Measurements from ENCODE around the gene ROCK2. TPM values are rescaled to one million over a fixed set of nuclear protein-coding genes. Genes with fewer than 3 reads are reported as not detected.

The ROCK2 gene
- total RNA-seq, 1 donor from 2014 or later: 45.4 TPM

DNA sequence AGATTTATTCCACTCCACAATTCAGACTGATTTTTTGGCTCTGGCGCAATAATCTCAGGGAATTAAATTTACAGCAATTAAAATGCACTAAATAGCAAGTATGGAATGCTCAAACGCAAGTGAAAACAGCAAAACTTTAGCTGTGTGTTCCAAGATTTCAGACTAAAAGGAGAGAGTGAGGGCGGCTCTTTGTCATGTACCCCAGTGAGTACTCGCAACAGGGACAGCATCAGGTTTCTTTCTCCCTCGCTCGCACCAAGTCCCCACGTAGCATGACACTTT lies 1.1 kb downstream of the ROCK2 start:
- H3K27me3 Mint-ChIP-seq (ENCODE audit: low read depth): no peaks in the 10 kb centered on the region
- peak overlapping the region; percentile 98 for H3K27ac Mint-ChIP-seq
- H3K36me3 Mint-ChIP-seq: peaks cover 6% of the 10 kb centered on the region
- DNase-seq (ENCODE audit: low spot score in 2 of 2, unreplicated experiment in 2 of 2): no peak
- H3K9me3 Mint-ChIP-seq: no peaks in the 10 kb centered on the region
- peak overlapping the region; percentile 98 for H3K4me3 Mint-ChIP-seq
- TF ChIP-seq, protein P1, sequence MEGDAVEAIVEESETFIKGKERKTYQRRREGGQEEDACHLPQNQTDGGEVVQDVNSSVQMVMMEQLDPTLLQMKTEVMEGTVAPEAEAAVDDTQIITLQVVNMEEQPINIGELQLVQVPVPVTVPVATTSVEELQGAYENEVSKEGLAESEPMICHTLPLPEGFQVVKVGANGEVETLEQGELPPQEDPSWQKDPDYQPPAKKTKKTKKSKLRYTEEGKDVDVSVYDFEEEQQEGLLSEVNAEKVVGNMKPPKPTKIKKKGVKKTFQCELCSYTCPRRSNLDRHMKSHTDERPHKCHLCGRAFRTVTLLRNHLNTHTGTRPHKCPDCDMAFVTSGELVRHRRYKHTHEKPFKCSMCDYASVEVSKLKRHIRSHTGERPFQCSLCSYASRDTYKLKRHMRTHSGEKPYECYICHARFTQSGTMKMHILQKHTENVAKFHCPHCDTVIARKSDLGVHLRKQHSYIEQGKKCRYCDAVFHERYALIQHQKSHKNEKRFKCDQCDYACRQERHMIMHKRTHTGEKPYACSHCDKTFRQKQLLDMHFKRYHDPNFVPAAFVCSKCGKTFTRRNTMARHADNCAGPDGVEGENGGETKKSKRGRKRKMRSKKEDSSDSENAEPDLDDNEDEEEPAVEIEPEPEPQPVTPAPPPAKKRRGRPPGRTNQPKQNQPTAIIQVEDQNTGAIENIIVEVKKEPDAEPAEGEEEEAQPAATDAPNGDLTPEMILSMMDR (IDR thresholded peaks at IDR 0.05; ENCODE audit: unreplicated experiment): no peak
- H3K4me1 Mint-ChIP-seq: peaks cover 39% of the 10 kb centered on the region

DNA sequence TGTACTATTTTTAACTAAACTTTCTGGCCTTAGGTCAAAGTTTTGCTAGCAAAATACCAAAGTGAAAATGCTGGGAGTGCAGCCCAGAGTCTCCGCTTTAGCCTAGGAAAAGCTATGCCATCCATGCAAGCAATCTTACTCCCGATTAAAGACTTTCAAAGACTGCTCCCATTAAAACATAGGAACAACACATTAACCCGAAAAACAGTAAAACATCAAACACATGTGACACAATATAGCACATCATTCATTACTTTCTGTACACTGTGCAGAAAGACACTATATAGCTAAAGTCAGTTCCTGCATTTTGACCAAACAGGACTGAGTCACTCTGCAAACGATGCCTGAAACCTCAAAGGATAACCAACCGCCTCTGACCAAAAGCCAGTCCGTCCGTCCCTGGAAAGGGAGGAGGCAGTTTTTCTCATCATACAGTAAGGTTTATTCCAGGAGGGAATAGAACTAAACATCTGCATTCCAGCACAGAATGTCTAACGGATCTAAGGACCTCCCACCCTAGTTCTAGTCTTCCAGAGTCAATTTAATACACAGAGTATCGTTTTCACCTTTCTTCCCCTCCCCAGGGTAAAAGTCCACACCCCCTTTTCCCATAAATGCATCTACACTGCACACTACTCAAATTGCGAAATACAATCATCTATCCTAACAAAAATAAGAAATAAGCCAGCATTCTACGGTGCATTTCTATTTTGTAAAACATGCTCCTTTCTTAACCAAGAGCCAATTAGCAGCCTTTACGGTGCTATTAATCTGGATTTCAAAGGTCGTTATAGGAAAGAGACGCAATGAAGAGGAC lies 1.7 kb downstream of the ROCK2 start:
- H3K27ac Mint-ChIP-seq: peak overlapping the region; percentile 98
- no peak for DNase-seq (ENCODE audit: low spot score in 2 of 2, unreplicated experiment in 2 of 2)
- H3K4me1 Mint-ChIP-seq: peaks cover 39% of the 10 kb centered on the region
- H3K4me3 Mint-ChIP-seq: peak overlapping the region; percentile 98
- no peaks in the 10 kb centered on the region for H3K27me3 Mint-ChIP-seq (ENCODE audit: low read depth)
- peaks cover 7% of the 10 kb centered on the region for H3K36me3 Mint-ChIP-seq
- TF ChIP-seq, protein P1 (IDR thresholded peaks at IDR 0.05; ENCODE audit: unreplicated experiment): no peak
- no peaks in the 10 kb centered on the region for H3K9me3 Mint-ChIP-seq

DNA sequence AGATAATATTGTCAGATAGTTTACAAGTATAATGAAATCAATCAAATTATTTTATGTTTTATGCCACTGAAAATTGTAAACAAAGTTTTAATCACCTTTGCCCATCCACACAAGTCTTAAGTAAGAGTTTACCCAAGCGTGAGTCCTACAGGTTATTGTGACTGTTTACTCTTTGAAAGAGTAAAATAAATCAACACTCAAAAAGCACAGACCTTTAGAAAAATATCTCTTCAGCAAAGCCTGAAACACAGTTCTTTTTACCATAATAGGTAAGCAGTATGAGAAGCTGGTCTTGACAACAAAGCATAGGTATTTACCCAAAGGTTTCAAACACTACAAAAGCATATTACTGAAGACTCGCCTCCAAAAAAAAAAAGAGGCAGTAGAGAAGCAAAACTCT lies 3.7 kb downstream of the ROCK2 start:
- Mint-ChIP-seq H3K27ac (peak overlapping the region; percentile 50), H3K36me3 (peaks cover 10% of the 10 kb centered on the region), H3K9me3 (peaks cover 4% of the 10 kb centered on the region), H3K27me3 (ENCODE audit: low read depth) (no peaks in the 10 kb centered on the region), H3K4me3 (no peak overlapping the region), H3K4me1 (peaks cover 35% of the 10 kb centered on the region)
- DNase-seq (ENCODE audit: low spot score in 2 of 2, unreplicated experiment in 2 of 2): no peak
- TF ChIP-seq, protein P1 (IDR thresholded peaks at IDR 0.05; ENCODE audit: unreplicated experiment): no peak

DNA sequence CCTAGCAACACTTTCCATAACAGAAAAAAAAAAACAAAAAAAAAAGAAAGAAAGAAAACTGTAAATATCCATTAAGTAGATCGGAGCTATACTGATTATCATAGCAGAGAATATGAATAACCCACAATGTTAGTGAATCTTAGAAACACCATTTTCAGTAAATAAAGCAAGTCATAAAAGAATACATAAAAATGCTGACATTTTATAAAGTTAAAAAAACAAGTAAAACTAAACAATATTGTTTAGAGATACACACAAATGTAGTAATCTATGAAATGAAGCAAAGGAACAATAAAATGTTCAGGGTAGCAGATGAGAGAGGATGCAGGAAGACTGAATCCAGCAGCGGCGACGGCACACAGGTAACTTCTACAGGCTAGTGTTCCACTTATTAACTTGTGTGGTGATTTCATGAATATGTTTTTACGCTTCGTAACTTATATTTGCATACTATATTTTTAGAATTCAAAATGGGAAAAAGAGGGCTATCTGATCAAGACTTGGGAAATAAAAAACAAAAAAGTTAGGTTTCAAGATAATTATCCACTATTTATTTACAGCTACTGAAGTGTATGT lies 4.8 kb downstream of the ROCK2 start:
- no peaks in the 10 kb centered on the region for H3K27me3 Mint-ChIP-seq (ENCODE audit: low read depth)
- TF ChIP-seq, protein P1 (IDR thresholded peaks at IDR 0.05; ENCODE audit: unreplicated experiment): no peak
- H3K9me3 Mint-ChIP-seq: peaks cover 4% of the 10 kb centered on the region
- H3K36me3 Mint-ChIP-seq: peaks cover 10% of the 10 kb centered on the region
- H3K4me1 Mint-ChIP-seq: peaks cover 37% of the 10 kb centered on the region
- DNase-seq (ENCODE audit: low spot score in 2 of 2, unreplicated experiment in 2 of 2): no peak
- no peak overlapping the region for H3K27ac Mint-ChIP-seq
- H3K4me3 Mint-ChIP-seq: no peak overlapping the region

DNA sequence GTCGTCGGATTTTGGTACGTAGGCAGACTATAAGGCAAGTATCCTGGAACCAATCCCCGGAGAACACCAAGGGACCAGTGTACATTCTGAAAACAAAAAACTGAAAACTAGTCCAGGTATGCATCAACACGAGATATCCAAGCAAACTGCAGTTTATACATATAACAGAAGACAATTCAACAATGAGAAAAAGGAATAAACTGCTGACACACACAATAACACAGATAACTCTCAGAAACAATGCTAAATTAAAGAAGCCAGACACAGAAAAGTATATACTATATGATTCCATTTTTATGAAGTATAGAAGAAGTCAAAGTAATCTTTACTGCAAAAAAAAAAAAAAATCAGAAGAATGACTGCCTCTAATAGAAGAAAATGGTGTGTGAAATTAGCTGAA lies 5.9 kb downstream of the ROCK2 start:
- DNase-seq (ENCODE audit: low spot score in 2 of 2, unreplicated experiment in 2 of 2): no peak
- H3K27me3 Mint-ChIP-seq (ENCODE audit: low read depth): no peaks in the 10 kb centered on the region
- no peak overlapping the region for H3K4me3 Mint-ChIP-seq
- TF ChIP-seq, protein P1 (IDR thresholded peaks at IDR 0.05; ENCODE audit: unreplicated experiment): no peak
- H3K4me1 Mint-ChIP-seq: peaks cover 37% of the 10 kb centered on the region
- peaks cover 14% of the 10 kb centered on the region for H3K36me3 Mint-ChIP-seq
- H3K27ac Mint-ChIP-seq: no peak overlapping the region
- H3K9me3 Mint-ChIP-seq: peaks cover 8% of the 10 kb centered on the region

Measured in mesothelial cell of epicardium (in vitro differentiated cells).